Stromal cell of bone marrow (primary cell): ENCODE data around the gene ZNF511.
"Not testable (repeated sequence)": the region's sequence is repeated elsewhere in the genome, so short reads cannot be mapped to it uniquely, and the experiment has no call there.

Experiments used
- DNase-seq: peaks from one replicate; pipeline ENCODE4 v3.0.0-alpha.2; 2012; ENCODE audit warnings: low read depth

ZNF511 gene

GRCh38 chr10:133308421-133309099 lies at the start of gene ZNF511, which contains the start of gene TUBGCP2:
ZNF511 (plus strand) TSS chr10:133308914; CDS start chr10:133308944, 30 bp downstream.
TUBGCP2 (minus strand) TSS chr10:133308872; CDS start chr10:133302941, 5,931 bp downstream.
- DNase-seq, result peak; percentile 68

GRCh38 chr10:133259602-133259989 lies 49.1 kb upstream of the ZNF511 start:
- no peak for DNase-seq

- no peak for DNase-seq
These were observed 47.6 kb upstream of the ZNF511 start for GRCh38 chr10:133260895-133261725.

GRCh38 chr10:133261726-133262325 lies 46.9 kb upstream of the ZNF511 start:
- DNase-seq, result no peak

- DNase-seq, result no peak
These were observed 46.0 kb upstream of the ZNF511 start for GRCh38 chr10:133262696-133263095.

GRCh38 chr10:133263674-133264073 lies 45.0 kb upstream of the ZNF511 start:
- DNase-seq, result no peak

- no peak for DNase-seq
These were observed 44.3 kb upstream of the ZNF511 start for GRCh38 chr10:133264461-133264860.

GRCh38 chr10:133265052-133265451 lies 43.7 kb upstream of the ZNF511 start:
- not testable (repeated sequence) for DNase-seq

GRCh38 chr10:133266056-133266795 lies 42.5 kb upstream of the ZNF511 start:
- DNase-seq, result no peak

GRCh38 chr10:133267293-133267692 lies 41.4 kb upstream of the ZNF511 start:
- no peak for DNase-seq

- DNase-seq, result no peak
These were observed 40.9 kb upstream of the ZNF511 start for GRCh38 chr10:133267829-133268228.

GRCh38 chr10:133268532-133268931 lies 40.2 kb upstream of the ZNF511 start:
- DNase-seq, result no peak

GRCh38 chr10:133269367-133269766 lies 39.3 kb upstream of the ZNF511 start:
- DNase-seq, result no peak

- DNase-seq, result no peak
These were observed 38.5 kb upstream of the ZNF511 start for GRCh38 chr10:133270204-133270603.

GRCh38 chr10:133270773-133271297 lies 37.9 kb upstream of the ZNF511 start:
- DNase-seq, result no peak

- no peak for DNase-seq
These were observed 37.0 kb upstream of the ZNF511 start for GRCh38 chr10:133271521-133272300.

- DNase-seq, result no peak
These were observed 36.3 kb upstream of the ZNF511 start for GRCh38 chr10:133272301-133272963.

- DNase-seq, result no peak
These were observed 35.7 kb upstream of the ZNF511 start for GRCh38 chr10:133272964-133273420.

GRCh38 chr10:133273534-133274143 lies 35.1 kb upstream of the ZNF511 start:
- DNase-seq, result no peak
